Stimulated activated CD4-positive, alpha-beta T cell treated with anti-CD3 and anti-CD28 coated beads, Interleukin-1b, Interleukin-23, amount 100 ng/mL, for 24 hours (primary cell): ENCODE measurements around the gene ZNF622.
"Not testable (repeated sequence)": the region's sequence is repeated elsewhere in the genome, so short reads cannot be mapped to it uniquely, and the experiment has no call there.

ENCODE experiments used
- DNase-seq, 4 experiments: peaks; one replicate each; pipeline ENCODE4 v3.0.0-alpha.2; 2020; ENCODE audit warnings: low read depth in 4 of 4, low spot score in 1 of 4

The ZNF622 gene

DNA sequence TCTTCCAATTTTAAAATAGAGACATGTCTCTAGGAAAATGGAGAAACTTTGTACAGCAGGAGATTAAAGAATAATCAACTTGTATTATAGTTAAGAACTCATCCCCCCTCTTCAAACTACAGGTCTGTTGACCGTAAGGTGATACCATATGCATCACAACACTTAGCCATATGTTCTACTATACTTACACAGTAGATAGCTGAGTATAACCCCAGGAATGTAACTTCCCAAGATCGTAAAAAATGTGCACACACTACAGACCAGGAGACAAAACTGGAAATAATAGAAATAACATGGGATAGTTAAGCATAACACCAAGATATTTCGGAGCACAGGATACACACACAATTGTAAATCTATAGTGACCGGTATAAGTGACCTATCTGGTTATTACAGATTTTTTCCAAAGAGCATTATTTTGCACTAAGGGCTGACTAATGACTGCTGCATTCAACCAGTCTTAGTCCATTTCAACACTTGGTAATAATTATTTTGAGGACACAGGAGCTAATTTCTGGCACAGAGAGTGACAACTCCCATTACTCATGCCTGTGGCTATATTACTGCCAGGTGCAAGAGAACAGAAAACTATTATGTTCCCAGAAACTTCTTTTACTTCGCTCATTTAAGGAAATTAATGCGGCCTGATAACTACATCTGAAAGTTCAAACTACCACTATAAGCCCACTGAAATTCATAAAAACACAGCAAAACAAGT, 15.4 kb upstream of the ZNF622 start:
- DNase-seq = no peak

- DNase-seq = no peak
Measured at GRCh38 chr5:16480144-16480543, 14.5 kb upstream of the ZNF622 start.

- no peak for DNase-seq
Measured at GRCh38 chr5:16477541-16477940, 11.9 kb upstream of the ZNF622 start.

GRCh38 chr5:16476417-16476816, 10.8 kb upstream of the ZNF622 start:
- DNase-seq = not testable (repeated sequence)

DNA sequence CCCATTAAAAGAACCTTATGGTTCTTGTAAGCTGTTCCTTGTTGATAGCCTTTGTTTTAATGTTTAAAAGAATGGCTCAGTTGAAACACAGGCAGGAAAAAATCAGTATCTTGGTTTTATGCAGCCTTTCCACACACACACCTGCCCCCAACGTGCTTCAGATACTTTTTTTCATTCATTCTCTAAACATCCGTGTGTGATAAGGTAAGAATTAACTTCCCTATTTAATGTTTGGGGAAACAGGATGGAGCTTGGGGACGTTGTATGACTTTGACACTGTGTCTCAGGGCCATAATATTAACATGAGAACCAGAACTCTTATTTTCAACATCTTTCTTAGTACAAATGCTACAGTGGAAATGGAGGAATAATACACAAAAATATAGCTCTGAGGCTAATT, 5.8 kb upstream of the ZNF622 start:
- DNase-seq = no peak

DNA sequence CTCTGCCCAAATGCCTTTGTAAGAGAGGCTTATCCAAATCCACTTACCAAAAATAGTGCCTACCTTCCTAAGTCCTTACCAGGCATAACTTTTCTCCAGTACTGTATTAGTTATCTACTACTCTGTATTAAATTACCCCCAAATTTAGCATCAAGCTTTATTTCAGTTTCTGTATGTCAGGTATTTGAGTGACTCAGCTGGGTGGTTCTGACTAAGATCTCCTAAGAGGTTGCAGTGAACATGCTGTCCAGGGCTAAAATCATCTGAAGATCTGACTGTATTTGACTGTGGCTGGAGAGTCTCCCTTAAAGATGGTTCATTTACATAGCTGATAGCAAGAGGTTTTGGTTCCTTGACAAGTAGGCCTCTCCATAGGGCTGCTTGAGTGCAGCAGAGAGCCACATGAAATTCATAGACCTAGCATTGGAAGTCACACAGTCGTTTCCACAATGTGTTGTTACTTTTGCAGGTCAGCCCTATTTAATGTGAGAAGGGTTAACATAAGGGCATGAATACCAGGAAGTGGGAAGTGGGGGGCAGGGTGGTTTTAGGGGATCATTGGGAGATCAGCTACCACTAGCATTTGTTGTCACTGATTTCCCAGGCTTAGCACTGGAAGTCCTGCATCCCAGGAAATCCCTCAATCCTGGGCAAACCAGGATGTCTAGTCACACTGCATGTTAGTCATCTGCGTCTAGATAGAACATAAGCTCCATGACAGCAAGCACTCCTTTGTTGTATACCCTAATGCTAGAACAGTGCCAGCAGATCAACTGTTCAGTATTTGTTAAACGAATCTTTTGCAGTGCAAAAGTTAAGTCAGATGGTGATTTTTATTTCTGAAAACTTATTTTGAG, 2.0 kb upstream of the ZNF622 start:
- DNase-seq = no peak

DNA sequence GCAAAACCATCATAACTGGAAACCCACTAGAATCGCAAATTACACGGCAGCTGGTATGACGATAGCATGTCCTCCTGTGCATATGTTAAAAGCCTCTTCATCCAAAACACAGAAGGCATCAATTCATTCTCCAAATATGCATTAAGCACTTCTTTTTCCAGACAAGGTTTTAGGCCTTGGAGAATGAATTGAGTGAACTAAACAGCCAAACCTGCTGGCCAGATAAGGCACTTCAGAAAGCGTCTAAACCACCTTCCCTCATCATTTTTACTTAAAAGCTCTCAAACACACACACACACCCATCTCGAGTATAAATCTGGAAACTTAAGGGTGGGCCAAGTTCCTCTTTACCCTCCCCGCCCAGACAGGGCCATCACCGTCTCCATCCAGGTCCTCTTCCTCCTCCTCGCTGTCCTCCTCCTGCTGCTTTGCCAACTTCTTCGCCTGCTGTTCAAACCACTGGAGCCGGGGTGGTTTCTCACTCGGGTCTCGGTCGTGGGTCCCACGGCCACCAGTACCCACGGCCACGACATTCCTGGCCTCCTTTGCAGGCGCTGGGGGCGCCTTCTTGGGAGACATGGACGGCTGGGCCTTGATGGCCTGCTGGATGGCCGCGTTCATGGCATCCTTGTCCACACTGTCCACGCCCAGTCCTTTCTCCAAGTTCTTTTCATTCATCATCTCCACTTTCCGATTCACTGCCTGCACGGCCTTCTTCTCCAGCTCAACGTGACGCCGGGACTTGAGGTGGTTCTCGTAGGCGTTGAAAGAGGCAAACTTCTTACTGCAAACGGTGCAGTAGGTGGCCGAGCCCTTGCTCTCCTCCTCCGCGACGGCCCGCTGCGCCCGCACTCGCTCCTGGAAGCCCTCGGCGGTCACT, 696 bp downstream of the ZNF622 start:
- DNase-seq = peak in 1 of 4 experiments; percentile 12

GRCh38 chr5:16464231-16464630, 1.4 kb downstream of the ZNF622 start:
- DNase-seq = no peak

GRCh38 chr5:16461782-16462181, 3.8 kb downstream of the ZNF622 start:
- DNase-seq = no peak

GRCh38 chr5:16461026-16461425, 4.6 kb downstream of the ZNF622 start:
- no peak for DNase-seq

DNA sequence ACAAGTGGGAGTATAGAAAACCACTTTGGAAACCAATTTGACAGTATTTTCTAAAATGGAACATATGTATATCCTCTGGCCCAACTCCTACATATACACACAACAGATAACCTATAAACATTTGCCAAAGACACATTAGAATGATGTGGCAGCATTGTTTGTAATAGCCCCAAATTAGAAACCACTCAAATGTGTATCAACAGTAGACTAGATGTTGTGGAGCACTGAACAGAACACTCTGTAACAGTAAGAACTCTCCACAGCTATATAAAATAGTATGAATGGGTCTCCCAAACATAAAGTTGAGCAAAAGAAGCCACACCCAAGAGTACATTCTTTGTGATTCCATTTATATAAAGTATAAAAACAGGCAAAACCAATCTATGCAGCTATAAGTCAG, 6.1 kb downstream of the ZNF622 start:
- DNase-seq = no peak

DNA sequence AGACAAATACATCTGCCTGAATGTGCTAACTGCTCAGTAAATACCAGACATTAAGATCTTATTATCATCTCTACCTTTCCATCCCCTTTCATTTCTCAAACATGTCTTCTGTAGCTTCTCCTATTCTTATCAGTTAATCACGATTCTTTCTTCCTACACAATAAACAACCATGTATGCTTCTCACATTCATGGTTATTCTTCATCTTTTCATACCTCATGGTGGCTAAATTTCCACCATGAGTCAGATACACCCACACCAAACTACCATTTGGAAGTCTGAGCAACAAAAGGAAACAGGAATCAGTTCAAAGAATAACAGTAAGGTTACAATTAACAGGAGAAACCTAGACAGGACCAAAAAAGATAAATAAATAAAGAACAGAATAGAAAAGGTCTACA, 7.7 kb downstream of the ZNF622 start:
- no peak for DNase-seq

- DNase-seq = no peak
Measured at GRCh38 chr5:16457451-16457850, 8.1 kb downstream of the ZNF622 start.

- no peak for DNase-seq
Measured at GRCh38 chr5:16456103-16456832, 9.3 kb downstream of the ZNF622 start.

DNA sequence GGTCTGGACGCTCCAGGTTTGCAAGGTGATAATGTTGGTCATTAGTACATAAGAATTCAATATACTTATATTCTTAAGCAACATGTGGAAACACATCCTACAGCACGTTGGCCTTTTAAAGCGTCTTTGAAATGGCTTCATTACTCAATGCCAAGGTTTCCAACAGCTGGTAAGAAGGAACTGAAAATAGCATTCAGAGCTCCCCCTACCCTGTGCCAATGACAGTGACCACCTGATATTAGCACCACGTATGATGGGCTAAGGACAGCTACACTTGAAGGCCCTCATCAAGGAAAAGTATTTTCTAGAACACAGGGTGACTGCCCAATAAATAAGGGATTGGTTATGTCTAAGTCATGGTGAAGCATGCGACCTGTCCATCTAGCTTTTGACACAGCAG, 9.9 kb downstream of the ZNF622 start:
- no peak for DNase-seq

- no peak for DNase-seq
Measured at GRCh38 chr5:16454686-16455085, 10.9 kb downstream of the ZNF622 start.

DNA sequence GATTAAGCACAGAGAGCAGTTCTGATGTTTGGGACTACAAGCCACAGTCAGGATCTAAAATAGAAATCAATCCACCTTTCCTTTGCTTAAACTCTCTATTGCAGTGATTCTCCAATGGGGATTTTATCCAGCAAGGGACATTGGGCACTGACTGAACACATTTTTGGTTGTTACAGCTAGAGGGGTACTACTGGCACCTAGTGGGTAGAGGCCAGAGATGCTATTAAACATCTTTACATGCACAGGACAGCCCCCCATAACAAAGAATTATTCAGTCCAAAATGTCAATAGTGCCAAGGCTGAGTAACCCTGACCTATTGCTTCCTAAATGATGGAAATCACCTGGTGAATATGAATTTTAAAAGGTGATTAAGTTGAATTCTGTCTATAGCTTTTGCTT, 12.0 kb downstream of the ZNF622 start:
- no peak for DNase-seq

DNA sequence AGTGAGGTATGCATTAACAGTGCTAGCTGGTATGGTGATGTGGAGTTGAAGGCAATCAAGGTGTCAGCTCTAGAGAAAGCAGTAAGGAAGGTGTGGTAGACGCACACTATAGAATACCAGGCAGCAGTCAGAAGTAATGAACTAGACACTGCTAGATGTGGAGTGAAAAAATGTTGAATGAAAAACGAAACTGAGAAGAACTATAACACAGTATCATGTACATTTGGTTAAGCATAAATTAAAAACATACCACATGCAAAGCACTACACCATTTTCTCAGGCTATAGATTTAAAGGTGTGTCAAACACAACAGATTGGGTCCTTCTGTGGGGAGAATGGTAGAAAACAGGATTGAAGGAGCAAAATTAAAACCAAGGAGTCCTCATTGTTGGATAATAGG, 15.4 kb downstream of the ZNF622 start:
- no peak for DNase-seq

GRCh38 chr5:16446993-16447392, 18.6 kb downstream of the ZNF622 start:
- DNase-seq = no peak

GRCh38 chr5:16437977-16438376, 27.6 kb downstream of the ZNF622 start:
- DNase-seq = no peak
